Activated CD4-positive, CD25-positive, alpha-beta regulatory T cell treated with anti-CD3 and anti-CD28 coated beads, Interleukin-2, amount 50 U/mL, for 72 hours (primary cell): Measurements from ENCODE around the gene SYT1.

Experiments
- DNase-seq: peaks from one replicate; pipeline ENCODE4 v3.0.0; 2021

SYT1 gene

GRCh38 chr12:79301181-79301580 lies 436.6 kb downstream of the SYT1 start:
- DNase-seq = no peak

GRCh38 chr12:79302162-79302814 lies 437.7 kb downstream of the SYT1 start:
- no peak for DNase-seq

- DNase-seq = no peak
Observed at GRCh38 chr12:79307340-79307739, 442.8 kb downstream of the SYT1 start.

GRCh38 chr12:79309039-79309438 lies 444.5 kb downstream of the SYT1 start:
- no peak for DNase-seq

GRCh38 chr12:79317179-79317847 lies 452.7 kb downstream of the SYT1 start:
- no peak for DNase-seq

GRCh38 chr12:79322905-79323304 lies 458.3 kb downstream of the SYT1 start:
- DNase-seq = no peak

- DNase-seq = no peak
Observed at GRCh38 chr12:79324571-79324970, 460.0 kb downstream of the SYT1 start.

GRCh38 chr12:79326222-79326621 lies 461.6 kb downstream of the SYT1 start:
- DNase-seq = no peak

GRCh38 chr12:79326663-79327062 lies 462.1 kb downstream of the SYT1 start:
- no peak for DNase-seq

- DNase-seq = no peak
Observed at GRCh38 chr12:79327465-79327864, 462.9 kb downstream of the SYT1 start.

- no peak for DNase-seq
Observed at GRCh38 chr12:79329933-79330332, 465.4 kb downstream of the SYT1 start.

GRCh38 chr12:79331870-79332269 lies 467.3 kb downstream of the SYT1 start:
- no peak for DNase-seq

GRCh38 chr12:79333144-79333543 lies 468.6 kb downstream of the SYT1 start:
- DNase-seq = no peak

GRCh38 chr12:79337662-79338290 lies 473.2 kb downstream of the SYT1 start:
- no peak for DNase-seq

GRCh38 chr12:79344855-79345847 lies 480.6 kb downstream of the SYT1 start:
- no peak for DNase-seq

GRCh38 chr12:79347866-79348265 lies 483.3 kb downstream of the SYT1 start:
- no peak for DNase-seq

- DNase-seq = no peak
Observed at GRCh38 chr12:79351251-79351650, 486.7 kb downstream of the SYT1 start.

- no peak for DNase-seq
Observed at GRCh38 chr12:79356216-79356615, 491.6 kb downstream of the SYT1 start.

- DNase-seq = no peak
Observed at GRCh38 chr12:79357048-79357447, 492.5 kb downstream of the SYT1 start.

GRCh38 chr12:79358716-79359300 lies 494.2 kb downstream of the SYT1 start:
- no peak for DNase-seq

- DNase-seq = no peak
Observed at GRCh38 chr12:79360286-79360685, 495.7 kb downstream of the SYT1 start.

- no peak for DNase-seq
Observed at GRCh38 chr12:79360936-79361335, 496.4 kb downstream of the SYT1 start.

GRCh38 chr12:79364197-79364596 lies 499.6 kb downstream of the SYT1 start:
- no peak for DNase-seq
